ENCODE data around the gene PPARG.

The PPARG gene

DNA sequence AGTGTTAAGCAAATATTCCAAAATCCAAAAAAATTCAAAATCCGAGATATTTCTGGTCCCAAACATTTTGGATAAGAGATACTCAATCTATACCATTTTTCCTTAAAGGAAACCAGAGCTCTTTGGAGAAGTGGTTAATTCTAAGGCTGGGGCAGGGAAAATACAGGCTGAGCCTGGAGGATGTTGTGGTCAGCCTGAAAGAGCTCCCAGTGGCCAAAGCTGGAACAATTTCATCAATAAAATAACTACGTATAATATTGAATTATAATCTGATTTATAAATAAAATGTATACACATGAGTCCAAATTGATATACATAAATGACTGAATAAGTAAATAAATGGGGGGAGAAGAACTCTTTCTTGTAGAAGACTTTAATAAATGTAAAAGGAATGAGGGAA, 24.6 kb downstream of the PPARG start:
- no peak for DNase-seq

DNA sequence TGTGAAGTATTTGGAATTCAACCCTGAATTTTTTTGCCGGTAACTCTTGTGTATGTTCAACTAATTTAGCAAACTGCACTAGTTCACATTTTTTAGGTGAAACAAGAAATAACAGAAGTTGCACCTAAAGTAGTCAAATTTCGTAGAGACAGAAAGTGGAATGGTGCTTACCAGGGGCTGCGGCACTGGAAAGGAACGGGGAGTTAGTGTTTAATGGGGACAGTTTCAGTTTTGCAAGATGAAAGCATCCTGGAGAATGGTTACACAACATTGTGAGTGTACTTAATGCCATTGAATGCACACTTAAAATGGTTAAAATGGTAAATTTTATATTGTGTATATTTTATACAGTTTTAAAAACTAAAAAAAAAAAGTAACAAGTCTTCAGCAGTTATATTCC, 27.4 kb downstream of the PPARG start:
- DNase-seq = no peak

DNA sequence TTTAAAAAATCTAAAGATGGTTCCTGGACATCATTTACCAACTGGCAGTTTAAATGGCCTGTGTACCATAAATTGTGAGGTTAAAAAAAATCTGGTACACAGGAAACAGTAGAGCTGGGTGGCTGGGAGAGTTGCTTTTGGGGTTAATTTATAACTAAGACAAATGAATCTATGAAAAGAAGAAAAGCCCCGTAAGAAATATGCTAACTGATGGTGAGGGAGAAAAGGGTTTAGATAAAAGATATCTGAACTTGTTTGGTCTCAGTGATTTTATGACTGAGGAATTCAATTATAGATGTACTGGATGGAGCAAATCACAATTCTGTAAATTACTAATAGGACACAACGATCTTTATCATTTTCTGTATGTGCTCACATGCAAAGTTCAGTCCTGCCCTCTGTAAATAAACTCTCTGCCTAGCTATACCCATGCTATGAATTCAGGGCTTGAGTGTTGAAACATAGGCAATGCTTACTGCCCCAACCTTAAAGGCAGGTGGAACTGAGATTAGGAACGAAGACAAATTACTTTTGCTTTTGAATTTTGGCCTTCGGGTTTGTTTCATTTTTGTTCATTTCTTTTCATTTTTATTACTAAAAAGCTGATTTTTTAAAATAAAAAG, 28.0 kb downstream of the PPARG start:
- no peak for DNase-seq

DNA sequence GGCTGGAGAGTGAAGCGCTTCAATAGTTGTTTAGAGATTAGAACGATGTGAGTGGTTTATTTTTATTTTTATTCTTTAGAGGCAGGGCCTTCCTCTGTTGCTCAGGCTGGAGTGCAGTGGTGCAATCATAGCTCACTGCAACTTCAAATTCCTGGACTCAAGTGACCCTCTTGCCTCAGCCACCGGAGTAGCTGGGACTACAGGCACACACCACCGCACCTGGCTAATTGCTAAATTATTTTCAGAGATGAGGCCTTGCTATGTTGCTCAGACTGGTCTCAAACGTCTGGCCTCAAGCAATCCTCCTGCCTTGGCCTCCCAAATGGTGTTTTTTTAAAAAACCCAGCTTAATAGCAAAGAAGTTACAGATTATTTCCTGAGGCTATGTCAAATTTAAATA, 29.0 kb downstream of the PPARG start:
- DNase-seq = no peak

DNA sequence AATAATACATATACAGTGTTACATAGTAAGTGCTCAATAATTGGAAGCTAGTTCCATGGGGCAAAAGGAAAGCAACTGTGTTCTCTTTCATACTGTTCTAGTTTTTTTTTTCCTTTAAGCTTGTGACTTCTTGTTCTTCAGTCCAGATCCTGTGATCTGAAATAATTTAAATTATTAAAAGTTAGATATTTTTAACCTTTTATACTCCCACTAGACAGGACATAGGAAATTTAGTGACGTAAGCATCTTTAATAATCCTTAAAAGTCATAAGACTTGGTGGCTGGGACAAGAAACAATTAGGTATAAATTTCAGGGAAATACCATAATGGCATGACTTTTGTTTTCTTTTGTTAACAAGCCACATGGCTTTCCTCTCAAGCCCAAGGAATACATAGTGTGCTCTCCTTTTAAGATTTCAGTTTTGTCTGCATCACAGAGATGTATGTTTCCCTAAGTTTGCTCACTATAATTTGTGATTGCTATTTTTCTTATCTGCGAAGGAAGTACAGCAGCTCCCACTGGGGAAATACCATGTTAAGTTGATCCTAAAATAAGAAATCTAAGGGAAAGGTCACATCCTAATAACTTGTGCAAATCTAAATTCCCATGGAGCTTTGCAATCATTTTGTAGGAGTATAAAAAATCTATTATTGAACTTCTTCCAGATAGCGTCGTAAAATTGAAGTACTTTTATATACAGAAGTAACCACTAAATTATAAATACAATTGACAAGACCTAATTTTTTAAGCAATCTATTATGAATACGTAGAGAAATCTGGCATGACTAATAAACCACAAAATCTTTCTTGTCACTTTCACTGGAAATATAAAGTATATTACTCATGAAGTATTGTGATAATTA, 30.1 kb downstream of the PPARG start:
- DNase-seq = no peak

DNA sequence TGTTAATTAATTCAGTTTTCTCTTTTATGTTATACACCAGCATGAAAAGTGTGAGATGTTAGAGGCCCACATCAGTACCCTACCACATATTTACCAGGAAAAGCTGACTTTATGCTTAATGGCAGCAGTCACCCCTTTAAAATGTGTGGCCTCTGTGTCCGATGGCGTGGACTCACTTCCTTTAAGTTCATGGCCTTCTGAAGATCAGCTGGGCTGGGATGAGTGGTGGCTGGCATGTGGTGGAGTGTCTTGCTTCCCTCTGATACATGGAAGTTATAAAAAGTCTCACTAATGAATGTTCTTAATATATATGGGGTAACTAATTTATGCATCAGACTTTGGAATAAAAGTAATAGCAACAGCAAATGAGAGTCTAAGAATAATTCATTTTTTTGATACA, 32.1 kb downstream of the PPARG start:
- DNase-seq = no peak

DNA sequence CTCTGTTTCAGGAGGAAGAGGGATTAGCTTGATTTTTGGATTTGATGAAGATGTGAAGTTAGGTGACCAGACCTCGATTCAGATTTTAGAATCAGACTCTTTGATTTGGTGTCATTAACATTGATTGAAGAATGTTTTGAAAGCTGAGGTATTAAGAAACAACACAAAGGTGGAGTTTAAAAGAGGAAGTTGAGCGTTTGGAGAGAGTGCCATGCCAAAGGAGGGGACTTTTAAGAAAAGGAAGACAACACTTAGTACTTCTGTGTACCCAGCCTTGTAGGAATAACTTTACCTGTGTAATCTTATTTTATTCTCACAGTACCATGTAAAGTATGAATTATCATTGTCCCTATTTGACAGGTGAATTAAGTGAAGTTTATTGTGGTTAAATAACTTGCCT, 34.4 kb downstream of the PPARG start:
- no peak for DNase-seq

DNA sequence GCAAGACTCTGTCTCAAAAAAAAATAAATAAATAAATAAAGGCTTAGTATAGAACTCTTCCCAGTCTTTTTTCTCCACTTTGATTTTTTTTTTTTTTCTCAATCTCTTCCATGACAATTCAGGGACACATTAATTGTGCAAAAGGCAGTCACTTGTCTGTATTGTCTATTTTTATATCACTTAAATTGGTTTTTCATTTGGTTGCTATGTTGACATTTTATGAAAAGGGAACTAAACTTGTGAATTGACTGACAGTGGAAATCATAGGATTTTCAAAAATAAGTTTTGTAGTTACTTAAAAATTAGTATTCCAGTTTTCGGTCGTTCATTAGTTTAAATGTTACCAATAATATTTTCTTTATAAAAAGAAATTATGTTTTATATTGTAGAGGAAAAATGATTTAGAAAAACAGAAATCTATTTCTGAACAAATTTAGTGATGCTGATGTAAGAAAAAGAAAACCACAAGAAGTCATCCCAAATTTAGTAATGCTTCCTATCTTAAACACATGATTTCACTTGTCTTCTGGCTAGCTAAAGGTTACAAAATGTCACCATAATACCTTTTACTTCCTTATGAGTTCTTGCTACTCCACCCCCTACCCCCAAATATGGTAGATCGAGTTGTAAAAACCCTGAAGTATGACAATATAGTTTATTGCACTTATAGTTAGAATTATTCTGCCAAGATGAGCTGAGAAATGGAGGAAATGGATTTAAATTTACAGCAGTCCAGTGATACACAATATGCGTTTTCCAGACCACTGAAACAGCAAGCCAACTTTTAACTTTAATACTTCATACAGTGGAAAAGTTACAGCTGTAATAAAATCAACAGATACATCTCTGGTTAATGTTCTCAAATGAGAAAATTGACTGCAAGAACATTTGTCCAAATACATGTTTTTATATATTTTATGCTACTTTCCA, 37.0 kb downstream of the PPARG start:
- DNase-seq = peak; percentile 1

DNA sequence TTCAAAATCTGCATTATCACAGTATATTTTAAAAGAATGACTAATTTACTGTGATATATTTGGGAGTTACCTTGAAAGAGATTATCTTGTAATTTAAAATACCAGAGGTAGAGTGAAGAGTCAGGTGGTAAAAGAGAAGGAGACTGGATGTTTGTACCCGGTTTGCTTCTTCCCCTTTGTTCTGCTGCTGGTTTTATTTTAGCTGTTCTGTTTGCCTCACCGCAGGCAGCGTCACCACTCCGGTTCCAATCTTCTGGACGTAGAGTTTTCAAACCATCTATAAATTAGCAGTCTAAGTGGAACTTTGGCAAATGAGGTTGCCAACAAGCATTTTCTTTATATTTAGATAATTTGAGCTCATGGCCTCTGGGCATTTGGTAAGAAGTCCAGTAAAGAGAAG, 38.2 kb downstream of the PPARG start:
- no peak for DNase-seq

DNA sequence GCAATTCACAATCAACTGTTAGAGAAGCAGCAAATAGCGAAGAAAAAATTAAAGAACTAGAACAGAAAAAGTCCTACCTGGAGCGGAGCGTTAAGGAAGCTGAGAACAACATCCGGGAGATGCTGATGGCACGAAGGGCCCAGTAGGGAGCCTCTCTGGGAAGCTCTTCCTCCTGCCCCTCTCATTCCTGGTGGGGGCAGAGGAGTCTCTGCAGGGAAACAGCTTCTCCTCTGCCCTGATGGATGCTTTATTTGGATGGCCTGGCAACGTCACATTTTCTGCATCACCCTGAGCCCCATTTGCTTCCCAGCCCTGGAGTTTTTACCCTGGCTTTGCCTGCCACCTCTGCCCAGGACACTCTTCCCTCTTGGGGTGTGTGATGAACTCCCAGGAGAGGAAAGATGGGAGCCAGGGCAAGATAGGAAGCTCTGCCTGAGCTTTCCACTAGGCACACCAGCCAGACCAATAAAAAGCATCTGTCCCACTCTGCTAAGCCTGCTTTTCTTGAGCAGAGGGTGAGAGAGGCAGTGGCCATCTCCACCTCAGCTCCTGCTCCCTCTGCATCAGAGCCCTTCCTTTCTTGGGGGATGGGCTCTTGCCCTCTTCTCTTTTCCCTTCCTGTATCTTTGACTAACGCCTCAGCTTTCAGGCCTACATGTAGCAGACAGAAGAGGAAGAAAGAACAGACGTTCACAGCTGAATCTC, 39.4 kb downstream of the PPARG start:
- no peak for DNase-seq

DNA sequence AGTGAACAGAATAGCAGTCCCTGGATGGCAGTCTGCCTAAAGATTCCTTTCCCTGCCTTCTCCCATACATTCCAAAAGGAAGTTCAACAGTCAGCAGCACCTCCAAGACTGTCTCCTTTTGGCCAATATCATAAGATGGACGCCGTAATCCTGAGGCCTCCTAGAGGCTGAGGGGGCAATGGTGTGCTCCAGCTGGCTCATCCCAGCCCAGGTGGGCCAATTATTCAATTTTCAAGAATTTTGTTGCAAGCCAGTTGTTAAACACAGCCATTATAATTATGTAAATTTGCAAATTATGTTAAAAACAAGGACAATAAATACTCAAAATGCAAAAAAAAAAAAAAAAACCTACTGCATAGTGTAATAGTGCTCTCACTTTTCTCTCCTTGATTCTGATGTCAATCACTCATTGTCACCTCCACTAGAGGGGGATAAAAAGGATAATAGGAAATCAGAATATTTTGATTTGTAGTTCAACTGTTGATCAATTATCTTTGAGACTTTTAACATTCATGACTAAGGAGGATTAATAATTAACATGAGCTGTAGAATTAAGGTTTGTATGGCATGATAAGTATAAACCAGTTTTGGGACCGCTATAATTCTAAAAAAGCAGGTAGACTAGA, 40.1 kb downstream of the PPARG start:
- no peak for DNase-seq

DNA sequence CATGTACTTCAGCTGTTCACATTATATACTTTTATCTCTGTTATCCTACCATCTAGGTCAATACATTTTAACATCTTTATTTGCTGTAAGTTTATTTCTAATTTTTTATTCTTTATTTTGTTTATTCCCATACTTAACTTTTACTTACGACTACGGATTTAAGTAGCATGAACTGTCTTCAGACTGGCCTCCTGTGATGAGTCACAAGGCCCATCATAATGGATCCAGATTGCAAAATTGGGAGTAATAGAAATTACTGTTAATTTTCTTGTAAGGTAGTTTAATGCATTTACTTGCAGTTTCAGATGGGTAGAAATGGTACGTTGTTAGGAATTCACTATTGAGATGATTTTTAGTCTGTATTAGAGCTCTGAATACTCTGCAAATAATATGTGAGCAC, 45.9 kb downstream of the PPARG start:
- DNase-seq = no peak

DNA sequence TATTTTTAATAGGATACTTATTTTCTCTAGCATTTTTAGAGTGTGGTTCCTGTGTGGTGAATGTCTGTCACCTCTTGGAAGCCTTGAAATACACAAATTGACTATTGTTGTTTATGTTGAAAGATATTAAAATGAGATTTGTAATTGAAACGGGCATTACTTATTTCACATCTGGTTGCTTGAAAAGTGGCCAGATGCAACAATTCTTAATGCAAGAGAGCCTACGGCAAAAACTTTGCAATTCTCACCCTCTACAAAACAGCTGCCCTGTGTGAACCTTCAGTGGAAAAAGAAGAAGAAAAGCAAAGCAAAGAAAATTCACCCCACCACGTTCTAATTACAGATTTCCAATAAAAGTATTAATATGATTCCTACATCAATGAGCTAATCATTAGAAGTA, 46.6 kb downstream of the PPARG start:
- DNase-seq = no peak

DNA sequence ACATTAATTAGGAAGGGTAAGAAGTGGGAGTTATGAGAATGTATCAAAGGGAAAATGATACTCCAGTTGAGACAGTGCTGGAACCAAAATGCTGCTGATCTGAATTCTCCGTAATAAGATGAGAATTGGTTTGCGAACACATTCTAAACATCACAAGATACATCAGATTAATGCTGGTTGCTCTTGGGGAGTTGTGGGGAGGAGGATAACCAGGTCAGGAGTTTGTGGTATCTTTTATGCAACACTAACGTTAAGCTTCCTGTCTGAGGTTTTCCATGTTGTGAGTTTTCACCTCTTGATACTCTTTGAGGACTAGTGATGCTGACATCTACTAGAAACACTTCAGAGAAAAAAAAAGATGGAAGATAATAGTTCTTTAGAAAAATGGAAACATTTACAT, 47.2 kb downstream of the PPARG start:
- no peak for DNase-seq

DNA sequence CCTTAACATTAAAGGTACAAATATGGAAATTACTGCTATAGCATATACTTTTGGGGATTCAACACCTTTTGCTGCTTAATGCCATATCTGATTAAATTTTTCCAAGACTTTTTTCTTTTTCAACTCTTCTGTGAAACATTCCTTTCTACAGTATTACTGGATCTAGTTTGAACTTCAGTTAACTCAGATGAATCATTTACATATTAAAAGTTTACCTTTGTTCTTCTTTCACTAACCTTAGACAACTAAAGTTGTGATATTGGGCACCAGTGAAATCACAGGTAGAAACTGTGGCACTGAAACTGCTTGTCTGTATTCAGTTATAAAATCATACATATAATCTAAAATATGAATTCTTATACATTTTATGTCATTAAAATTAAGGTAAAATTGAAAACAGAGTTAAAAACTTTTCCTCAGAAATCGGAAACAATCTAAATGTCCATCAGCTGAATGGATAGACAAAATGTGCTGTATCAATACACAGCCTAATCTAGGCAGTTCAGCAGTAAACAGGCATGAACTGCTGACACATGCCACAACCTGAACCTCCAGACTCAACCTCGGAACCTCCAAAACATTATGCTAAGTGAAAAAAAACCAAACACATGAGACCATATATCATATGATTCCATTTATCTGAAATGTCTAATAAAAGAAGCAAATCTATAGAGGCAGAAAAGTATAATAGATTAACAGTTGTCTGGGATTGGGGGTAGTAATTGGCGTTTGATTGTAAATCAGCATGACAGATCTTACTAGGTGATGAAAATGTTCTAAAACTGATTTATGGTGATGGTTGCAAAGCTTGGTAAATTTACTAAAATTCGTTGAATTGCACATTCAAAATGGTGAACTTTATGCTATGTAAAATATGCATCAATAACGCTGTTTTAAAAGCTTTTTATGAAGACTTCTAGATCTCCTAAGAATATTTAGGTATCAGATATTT, 50.0 kb downstream of the PPARG start:
- DNase-seq = no peak

DNA sequence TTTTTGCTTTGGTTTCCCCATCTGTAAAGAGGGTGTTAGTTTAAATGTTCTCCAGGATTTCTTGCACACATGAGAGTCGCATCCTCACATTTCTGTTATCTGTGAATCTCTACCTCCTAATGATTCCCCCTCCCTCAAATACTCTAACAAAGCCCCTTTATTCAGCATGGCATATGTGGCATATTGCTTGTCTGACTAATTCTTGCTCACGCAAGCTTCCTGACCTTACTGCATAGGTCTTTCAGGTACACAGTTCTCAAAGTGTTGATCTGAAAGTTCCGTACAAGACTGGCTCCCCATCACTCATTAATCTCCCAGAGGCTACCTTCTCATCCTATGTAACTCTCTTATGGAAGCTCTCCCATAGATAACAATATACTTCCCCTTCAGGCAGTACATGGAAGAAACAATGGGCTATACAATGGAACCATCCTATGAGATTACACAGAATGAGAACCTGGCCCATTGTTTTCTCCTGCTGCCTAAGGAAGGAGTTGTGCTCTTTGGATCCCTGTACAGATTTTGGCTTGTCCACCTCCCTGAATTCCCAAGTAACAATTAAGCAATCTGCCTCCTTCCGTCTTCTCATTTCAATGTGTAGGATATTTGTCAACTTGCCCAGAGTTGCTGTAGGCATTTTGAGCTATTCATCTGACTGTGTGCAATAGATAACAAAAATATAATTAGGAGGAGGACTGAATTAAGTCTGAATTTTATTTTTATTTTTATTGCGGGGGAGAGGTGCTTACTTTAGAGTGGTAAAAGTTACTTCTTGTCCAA, 51.0 kb downstream of the PPARG start:
- DNase-seq = no peak

DNA sequence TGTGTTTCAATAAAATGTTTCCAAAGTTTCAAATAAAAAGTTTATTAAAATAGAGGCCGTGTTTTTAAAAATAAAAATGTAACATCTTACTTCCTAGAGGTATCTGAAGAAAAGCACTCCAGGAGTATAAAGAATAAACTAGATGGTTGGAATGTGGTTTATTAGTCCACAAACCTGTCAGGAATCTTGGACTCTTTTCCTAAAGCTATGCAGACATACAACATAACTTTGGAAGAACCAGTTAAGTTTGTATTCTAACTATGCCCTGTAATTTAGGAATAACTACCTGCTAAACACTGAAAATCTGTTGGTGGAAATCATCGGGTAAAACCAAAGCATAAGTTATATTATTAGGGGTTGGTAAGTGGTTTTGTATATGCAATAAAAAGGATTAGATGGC, 51.6 kb downstream of the PPARG start:
- no peak for DNase-seq

DNA sequence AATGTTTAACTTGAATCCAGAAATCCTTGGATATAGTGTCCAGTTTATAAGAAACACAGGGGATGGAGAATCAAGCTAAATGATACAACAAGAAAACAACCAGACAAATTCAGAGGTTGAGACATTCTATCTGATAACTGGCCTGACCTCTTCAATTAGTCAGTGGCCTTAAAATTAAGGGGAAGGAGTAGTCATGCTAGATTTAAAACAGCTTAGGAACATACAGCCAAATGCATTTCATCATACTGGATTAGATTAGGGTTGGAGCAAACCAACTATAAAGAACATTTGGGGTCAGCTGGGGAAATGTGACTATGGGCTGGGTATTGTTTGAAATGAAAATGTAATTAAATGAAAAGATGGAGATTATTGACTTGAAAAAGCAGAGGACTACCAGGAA, 53.3 kb downstream of the PPARG start:
- DNase-seq = no peak

DNA sequence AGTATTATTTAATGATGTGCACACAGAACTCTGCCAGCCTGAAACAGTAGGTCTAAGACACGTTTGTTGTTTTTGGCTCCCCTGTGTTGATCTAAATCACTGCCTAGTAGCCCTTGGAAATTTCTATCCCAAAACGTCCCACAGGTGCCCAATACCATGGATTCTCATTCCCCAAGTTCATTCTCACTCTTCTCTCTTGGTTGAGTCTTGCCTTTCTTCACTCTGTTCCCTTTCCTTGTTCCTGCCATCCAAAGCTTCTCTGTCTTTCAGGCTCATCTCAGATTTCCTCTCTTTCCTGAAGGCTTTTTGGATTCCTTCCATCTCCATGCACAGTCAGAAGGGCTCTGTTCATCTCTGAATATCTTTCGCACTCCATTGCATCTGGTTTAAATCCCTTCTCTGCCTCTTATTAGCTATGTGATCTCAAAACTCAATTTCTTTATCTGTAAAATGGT, 54.2 kb downstream of the PPARG start:
- DNase-seq = no peak

DNA sequence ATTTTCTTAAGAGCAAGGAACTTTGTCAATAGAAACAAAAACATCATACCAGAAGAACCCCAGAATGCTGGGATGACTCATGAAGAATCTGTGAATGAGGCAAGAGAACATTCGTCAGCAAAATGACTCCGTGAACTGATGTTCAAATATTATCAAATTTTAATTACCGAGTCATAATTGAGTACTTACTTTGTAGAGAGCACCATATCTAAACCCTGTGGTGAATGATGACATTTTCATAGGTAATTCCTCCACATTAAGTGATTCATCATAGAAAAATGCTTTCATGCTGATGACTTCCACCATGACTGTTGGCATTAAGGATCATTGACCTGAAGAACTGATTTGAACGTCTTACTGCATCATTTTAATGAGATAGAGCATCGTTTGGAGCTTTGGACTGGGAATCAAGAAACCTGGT, 56.3 kb downstream of the PPARG start:
- no peak for DNase-seq
